ENCODE data around the gene KLC3. TPM values are rescaled to one million over a fixed set of nuclear protein-coding genes. Genes with fewer than 3 reads are reported as not detected.

Gene KLC3
- total RNA-seq, 1 experiment from 2014 or later: 4.8 TPM

DNA sequence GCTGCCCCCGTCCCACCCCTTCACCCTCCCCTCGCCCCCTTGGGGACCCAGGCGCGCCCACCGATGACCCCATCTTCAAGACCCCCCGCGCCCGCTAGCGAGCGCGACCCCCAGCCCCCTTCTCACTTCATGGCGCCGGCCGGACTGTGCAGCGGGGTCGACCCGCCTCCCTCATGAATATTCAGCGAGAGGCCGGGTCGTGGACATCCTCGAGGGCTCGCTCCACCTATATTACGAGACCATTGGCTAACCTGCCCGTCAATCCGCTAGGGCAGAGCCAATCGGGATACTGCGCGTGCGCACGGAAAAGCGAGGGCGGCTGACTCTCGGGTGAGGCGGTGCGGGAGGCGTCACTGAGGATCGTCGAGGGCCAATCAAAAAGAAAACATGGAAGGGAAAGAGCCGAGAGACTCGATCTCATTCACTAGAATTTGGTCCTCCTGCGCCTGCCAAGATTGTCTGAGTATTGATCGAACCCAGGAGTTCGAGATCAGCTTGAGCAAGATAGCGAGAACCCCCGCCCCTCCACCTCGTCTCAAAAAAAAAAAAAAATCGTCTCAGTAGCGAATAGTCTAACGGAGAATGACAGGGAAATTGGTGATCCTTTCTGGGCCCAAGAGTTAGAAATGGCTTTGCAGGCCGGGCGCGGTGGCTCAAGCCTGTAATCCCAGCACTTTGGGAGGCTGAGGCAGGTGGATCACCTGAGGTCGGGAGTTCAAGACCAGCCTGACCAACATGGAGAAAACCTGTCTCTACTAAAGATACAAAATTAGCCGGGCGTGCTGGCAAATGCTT lies 30.1 kb downstream of the KLC3 start, which contains the start of gene ERCC2:
Gene ERCC2 (minus strand): TSS at position 164 of the 795 bp plus-strand sequence. CDS start 33 bp downstream, at position 131.
- H3K27me3 Mint-ChIP-seq (ENCODE audit: low read depth): no peaks in the 10 kb centered on the region
- peak within 1 kb of the TSS; percentile 69 for H3K9ac ChIP-seq (ENCODE audit: extremely low read depth, insufficient read length, low read length)

More for the DNA sequence above, 30.1 kb downstream of the KLC3 start, which contains the start of gene ERCC2:
- peak; percentile 99 for DNase-seq
- Histone ChIP-seq H3K9me3 (ENCODE audit: control insufficient read depth, low read depth, low read length) (no peaks in the 10 kb centered on the region), H2AK5ac (ENCODE audit: insufficient read length, low read length) (no peak within 1 kb of the TSS), H3K18ac (ENCODE audit: insufficient read length, low read depth, low read length) (peak within 1 kb of the TSS; percentile 72), H4K91ac (ENCODE audit: insufficient read length, low read depth, low read length) (no peak within 1 kb of the TSS), H4K20me1 (ENCODE audit: control insufficient read depth, insufficient read depth, insufficient read length) (no peaks in the 10 kb centered on the region), H2AFZ (ENCODE audit: low read length) (no peak within 1 kb of the TSS), H3K56ac (ENCODE audit: insufficient read length, low read depth, low read length) (no peak within 1 kb of the TSS), H3K79me2 (ENCODE audit: insufficient read depth, low read length) (no peaks in the 10 kb centered on the region; the same call in 1 of the 2 replicates), H2BK12ac (ENCODE audit: insufficient read length, low read depth, low read length) (no peak within 1 kb of the TSS), H3K27ac (ENCODE audit: insufficient read length, low read depth, low read length) (no peak within 1 kb of the TSS), H3K4me1 (ENCODE audit: insufficient read depth, low read length) (peaks cover 4% of the 10 kb centered on the region; the same call in 1 of the 2 replicates), H3K23me2 (ENCODE audit: insufficient read length, low read depth, low read length, poor library complexity, severe bottlenecking) (no peaks in the 10 kb centered on the region), H3K27me3 (ENCODE audit: insufficient read depth, low read length) (no peaks in the 10 kb centered on the region), H3K4me2 (ENCODE audit: insufficient read depth, insufficient read length, low read length) (peak within 1 kb of the TSS; percentile 44), H3K14ac (ENCODE audit: insufficient read depth, low read length) (no peak within 1 kb of the TSS; the same call in 1 of the 2 replicates), H2BK20ac (ENCODE audit: low read depth, low read length, poor library complexity, severe bottlenecking) (no peak within 1 kb of the TSS), H3K23ac (ENCODE audit: insufficient read length, low read depth, low read length) (no peak within 1 kb of the TSS), H3T11ph (ENCODE audit: low read length) (no peak within 1 kb of the TSS), H2BK120ac (ENCODE audit: low read depth, low read length, poor library complexity, severe bottlenecking) (no peak within 1 kb of the TSS), H3K4ac (ENCODE audit: low read depth, low read length) (no peak within 1 kb of the TSS), H4K8ac (replicated peaks; ENCODE audit: insufficient read length, low read depth, low read length) (no peak within 1 kb of the TSS), H2BK5ac (ENCODE audit: insufficient read length, low read length) (no peak within 1 kb of the TSS), H2BK15ac (ENCODE audit: low read depth, low read length) (no peak within 1 kb of the TSS), H3K79me1 (ENCODE audit: insufficient read depth, low read depth, low read length, poor library complexity, severe bottlenecking) (peaks cover 3% of the 10 kb centered on the region), H4K5ac (ENCODE audit: insufficient read length, low read depth, low read length) (no peak within 1 kb of the TSS)
- no peaks in the 10 kb centered on the region for H3K9me3 Mint-ChIP-seq
- H3K27ac Mint-ChIP-seq: peak within 1 kb of the TSS; percentile 98 to 99 (median 99); a peak in 6 of 7 replicates
- H3K36me3 Mint-ChIP-seq (ENCODE audit: insufficient read depth in 1 of 3, low read depth in 3 of 3): peaks cover 16 to 20% (median 19%) of the 10 kb centered on the region in 3 experiments; a peak in 6 of 7 replicates
- H3K4me1 Mint-ChIP-seq: peaks cover 7 to 23% of the 10 kb centered on the region in 2 experiments
- TF ChIP-seq, protein P1, sequence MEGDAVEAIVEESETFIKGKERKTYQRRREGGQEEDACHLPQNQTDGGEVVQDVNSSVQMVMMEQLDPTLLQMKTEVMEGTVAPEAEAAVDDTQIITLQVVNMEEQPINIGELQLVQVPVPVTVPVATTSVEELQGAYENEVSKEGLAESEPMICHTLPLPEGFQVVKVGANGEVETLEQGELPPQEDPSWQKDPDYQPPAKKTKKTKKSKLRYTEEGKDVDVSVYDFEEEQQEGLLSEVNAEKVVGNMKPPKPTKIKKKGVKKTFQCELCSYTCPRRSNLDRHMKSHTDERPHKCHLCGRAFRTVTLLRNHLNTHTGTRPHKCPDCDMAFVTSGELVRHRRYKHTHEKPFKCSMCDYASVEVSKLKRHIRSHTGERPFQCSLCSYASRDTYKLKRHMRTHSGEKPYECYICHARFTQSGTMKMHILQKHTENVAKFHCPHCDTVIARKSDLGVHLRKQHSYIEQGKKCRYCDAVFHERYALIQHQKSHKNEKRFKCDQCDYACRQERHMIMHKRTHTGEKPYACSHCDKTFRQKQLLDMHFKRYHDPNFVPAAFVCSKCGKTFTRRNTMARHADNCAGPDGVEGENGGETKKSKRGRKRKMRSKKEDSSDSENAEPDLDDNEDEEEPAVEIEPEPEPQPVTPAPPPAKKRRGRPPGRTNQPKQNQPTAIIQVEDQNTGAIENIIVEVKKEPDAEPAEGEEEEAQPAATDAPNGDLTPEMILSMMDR (conservative IDR thresholded peaks at IDR 0.05): no peak
- peak within 1 kb of the TSS; percentile 79 to 88 for H3K4me3 Mint-ChIP-seq
- no CpG with 5 or more reads among the region's 55 CpGs for WGBS (ENCODE audit: extremely low coverage, insufficient read length, low lambda C conversion rate)

Data from H9 (cell line).